Inferior parietal cortex (tissue), 1 donor: Measurements from ENCODE around the gene TMCC2.
A peak's percentile ranks its signal among the peaks of the same experiment; 100 is the strongest.

ENCODE experiments used
- DNase-seq: peaks from one replicate; pipeline ENCODE4 v3.0.0-alpha.2; 2016; ENCODE audit errors: extremely low spot score

Gene TMCC2

DNA sequence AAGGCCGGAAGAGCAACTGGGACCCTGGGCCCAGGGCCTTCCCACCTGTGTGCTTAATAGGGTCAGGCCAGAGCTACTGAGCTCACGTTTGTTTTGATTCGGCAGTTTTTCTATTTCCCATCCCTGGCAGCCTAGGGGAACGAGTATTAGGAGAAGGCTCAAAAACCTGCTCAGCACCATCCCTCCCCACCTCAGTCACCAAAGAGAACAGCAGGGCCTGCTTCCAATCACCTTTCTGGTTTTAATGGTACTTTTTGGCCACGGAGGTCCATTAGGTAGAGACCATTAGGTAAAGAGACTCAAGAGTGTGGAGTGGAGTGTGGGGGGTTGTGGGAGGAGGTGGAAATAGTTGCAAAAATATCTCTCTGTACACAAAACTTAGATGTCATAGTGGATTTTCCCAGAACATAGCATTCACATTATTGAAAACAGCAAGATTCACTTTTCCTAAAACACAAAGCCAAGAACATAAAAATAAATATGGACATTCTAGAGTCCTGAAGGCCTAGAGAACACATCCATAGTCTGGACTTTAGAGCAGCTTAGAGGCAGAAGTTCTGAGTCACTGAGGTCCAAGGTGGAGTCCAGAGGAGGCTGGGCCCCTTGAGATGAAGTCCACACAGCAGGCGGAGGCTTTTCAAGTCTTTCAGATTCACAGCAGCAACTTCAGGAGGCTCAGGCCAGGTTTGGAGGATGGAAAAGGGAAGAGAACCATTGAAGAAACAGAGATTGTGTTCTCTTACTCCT, 74.3 kb downstream of the TMCC2 start:
- DNase-seq = no peak

DNA sequence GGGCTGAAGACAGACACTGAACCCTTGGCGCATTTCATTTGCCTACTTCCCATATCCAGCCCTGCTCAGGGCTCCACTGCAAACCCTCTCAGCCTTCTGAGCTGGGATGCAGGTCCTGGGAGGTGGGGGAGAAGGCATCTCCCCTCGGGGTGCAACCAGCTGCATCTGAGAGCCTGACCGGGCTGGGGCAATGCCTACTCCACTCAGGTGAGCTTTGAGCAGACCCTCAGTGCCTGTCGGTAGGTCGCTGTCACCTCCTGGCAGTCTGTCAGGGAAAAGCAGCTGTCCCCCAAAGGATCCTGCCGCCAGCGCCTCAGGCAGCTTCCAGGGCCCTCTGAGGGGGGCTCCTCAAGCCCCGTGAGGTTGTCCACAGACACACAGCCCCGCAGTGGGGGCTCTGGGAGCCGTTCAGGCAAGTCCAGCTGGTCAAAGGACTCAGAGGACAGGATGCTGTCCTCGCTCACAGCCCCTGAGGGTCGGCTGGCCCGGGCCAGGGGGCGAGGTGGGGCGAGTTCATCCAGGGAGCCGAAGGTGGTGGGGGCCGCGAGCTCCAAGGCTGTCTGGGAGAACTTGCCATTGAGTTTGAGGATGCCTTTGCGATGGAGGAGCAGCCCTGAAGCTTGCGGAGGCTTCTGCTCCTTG, 75.6 kb downstream of the TMCC2 start:
- no peak for DNase-seq

DNA sequence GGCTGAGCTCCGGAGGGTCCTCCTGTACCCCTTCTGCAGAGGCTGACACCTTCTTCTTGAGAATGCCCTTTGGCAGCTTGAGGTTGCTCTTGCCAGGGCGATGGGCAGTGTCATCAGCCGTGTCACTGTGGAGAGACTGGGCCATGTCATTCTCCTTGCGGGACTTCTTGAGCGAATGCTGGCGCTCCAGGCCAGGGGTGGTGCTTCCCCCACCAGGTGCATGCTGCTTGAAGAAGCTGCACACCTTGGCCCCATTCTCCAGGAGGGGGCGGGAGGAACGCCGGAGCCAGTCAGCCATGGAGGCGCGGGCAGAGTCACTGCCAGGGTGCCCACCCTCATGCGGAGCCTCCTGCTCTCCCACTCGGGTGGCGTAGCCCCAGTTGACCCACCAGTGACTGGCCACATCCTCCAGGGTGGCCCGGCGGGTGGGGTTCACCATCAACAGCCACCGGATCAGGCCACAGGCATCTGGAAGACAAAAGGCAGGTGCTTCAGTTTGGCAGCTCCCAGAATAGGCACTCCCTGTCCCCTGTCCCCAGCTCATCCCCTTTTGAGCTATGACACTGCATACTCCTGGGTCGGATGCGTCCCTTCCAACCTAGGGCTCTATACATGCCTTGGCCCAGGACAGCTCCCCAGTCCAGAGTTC, 76.4 kb downstream of the TMCC2 start:
- no peak for DNase-seq

DNA sequence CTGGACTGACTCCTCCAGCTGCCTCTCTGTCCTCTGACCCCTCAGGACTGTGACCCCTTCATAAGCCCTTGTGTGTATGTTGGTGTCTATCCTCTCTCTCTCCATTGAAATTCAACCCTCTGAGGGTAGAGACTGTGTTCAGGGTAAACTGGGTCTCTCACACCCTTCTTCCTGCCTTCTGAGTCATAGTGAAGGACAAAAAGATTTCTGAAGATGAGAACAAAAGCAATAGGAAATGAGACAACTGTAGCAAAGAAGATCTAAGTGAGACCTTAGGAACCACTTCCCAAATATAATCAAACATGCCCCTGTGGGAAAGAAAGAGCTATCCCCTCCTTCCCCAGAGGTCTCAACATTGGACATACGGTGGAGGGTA, 76.9 kb downstream of the TMCC2 start:
- no peak for DNase-seq

GRCh38 chr1:205306929-205307566, 79.3 kb downstream of the TMCC2 start:
- DNase-seq = no peak

GRCh38 chr1:205309741-205310140, 82.0 kb downstream of the TMCC2 start:
- DNase-seq = no peak

DNA sequence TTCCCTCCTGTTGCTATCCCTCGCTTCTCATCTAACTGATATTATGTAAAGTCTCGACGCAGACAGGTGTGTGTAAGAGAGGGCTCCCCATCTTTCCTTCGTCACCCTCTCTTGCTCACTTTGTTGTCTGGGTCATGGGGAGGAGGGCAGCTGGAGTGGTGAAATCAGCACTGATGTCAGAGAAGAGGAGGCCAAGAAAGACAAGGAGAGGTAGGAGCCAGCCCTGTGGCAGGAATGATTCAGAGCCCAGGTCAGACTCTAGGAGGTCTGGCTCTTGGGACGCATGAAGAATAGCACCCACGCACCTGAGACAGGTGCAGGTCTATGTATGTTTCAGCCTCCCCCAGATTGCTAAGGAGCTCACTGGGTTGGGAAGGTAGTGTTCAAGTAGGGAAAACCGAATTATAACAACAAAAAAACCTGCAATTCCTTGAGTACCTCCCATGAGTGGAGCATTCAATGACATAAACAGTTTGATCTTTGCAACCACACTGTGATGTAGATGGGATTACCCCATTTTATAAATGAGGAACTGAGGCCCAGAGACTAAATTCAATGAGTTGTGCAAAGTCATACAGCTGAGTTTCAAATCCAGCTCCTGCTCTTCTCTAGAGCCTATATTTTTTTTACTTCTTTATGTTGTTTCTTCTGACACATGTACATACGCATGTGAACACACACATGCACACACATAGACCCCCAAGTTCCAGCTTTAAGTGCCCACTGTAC, 83.4 kb downstream of the TMCC2 start:
- no peak for DNase-seq

DNA sequence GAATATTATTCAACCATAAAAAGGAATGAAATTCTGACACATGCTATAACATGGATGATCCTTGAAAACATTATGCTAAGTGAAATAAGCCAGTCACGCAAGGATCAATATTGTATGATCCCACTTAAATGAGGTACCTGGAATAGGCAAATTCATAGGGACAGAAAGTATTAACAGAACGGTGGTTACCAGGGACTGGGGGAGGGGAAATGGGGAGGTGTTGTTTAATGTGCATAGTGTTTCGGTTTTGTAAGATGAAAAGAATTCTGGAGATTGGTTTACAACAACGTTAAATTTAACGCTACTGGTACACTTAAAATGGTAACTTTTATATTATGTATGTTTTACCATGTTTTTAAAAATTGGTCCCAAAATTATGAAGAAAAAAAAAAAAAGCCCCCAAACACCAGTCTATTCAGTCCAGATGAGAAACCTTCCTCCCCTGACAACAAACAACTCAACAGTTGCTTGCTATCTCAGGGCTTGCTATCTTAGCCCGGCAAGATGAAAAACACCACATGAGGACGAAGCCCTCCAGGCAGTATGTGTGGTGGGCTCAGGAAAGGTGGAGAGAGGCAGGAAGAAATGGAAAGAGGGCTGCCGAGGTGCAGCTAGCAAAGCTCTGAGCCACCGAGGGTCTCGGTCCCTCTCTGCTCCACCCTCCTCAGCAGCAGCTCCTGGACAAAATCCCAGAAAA, 85.3 kb downstream of the TMCC2 start:
- DNase-seq = no peak

GRCh38 chr1:205313563-205314308, 86.0 kb downstream of the TMCC2 start:
- no peak for DNase-seq

- no peak for DNase-seq
Observed at GRCh38 chr1:205315008-205315618, 87.4 kb downstream of the TMCC2 start.

DNA sequence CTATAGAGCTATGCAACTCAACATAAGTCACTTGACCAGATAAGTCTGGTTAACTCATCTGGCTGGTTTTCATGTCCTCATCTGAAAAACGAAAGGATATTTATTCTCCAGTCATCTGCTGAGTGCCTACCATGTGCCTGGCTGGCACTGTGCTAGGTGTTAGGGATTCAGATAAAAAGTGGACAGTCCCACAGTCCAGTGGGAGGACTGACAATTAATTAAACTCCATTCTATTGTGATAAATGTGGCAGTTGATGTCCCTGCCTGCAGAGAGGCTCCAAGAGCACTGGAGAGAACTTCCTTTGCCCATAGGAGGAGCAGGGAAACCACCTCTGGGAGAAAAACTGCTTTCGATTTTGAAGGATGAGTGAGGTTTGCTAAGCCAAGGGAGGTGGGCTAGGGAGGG, 88.4 kb downstream of the TMCC2 start:
- no peak for DNase-seq

DNA sequence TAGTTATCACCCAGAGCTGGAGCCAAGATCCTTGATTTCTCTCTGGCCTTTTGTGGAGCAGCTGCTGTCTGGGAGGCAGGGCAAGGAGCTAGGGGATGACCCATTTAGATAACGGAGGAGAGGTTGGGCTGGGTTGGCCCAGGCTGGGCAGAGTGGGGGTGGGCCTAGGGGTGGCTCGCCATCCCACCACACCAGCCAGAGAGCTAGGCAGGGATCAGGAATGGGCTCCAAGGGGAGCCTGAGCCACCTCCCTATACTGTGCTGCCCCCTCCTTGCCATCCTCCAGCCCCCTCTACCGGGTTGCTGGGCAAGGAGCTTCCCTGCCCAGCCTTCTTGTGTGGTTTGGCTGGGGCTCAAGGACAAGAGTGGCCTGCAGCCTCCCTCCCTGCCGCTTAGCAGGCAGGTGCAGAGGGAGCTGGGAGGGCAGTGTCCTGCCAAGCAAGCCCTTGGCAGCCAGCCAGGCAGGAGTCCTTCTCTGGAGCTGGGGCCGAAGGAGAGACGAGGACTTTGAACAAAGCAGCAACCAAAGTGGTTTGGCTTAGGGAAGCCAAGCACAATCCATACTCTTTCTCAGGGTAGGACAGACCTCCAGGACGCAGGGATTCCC, 89.7 kb downstream of the TMCC2 start:
- DNase-seq = no peak

DNA sequence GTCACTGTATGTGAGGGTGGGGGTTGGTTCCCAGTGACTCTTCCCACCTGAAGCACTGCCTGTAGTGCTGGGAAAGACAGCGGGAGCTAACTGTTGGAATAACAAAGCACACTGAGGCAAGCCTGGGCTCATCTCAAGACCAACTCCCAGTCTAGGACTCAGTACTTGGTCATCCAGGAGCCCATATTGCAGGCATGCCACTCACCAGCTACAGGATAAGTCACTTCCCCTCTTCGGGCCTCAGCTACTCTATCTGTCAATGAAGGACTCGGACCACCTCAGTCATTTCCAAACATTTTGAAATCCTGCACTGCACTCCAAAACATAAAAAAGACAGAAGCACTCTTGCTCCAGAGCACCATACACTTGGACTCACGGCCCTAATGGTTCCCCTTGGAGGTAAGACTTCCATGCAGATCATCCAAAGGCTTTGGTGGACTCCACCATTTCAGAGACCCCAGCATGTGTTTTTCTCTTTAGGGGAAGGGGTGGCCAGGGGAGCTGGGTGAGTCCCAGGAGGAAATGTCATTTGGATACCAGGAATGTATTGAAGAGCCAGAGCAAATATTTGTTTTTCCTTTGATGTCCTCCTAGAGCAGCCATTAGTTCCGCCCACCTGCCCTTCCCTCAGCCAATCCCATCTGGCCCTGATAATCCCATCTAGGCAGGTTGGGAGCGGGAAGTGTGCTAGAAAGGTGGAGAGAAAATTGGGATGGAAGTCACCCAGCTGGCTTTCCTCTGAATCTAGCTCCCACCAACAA, 90.7 kb downstream of the TMCC2 start:
- DNase-seq = no peak

DNA sequence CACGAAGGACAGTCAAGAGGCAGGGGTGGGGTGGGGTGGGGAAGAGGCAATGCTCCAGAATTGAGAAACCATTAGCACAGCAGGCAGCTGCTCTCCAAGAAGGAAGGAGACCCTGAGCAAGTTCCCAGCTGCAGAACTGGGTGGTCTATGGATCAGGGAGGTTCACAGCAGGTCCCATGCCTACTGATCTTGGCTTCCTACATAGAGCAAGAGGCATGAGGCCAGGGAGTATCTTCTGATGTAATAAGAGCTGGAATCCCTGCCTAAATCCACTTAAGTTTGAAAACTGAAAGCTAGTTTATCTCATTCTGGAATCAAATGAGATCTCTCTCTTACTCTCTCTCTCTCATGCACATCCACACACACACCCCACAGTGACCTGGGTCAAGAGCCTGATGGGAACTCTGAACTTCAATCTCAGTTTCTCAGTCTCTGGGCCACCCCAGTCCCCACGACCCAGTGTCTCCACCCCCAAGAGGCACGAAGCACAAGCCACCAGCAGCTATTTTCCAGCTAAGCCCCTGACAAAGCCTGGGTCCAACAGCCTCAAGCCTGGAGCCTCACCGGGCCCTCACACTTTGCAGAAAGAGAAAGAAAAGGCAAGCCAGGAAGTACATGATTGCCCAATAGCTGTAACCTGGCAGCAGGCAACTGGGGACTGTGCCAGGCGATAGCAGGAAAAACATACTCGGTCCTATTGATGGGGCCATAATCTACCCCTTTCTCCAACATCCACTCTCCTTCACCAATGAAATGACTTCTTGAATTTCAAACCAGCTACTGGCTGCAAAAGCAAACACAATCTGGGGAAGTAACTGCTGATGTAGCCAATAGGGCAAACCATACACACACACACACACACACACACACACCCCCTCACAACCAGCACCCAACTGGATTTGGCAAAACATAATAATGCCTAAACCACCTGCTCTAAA, 91.6 kb downstream of the TMCC2 start:
- DNase-seq = no peak

DNA sequence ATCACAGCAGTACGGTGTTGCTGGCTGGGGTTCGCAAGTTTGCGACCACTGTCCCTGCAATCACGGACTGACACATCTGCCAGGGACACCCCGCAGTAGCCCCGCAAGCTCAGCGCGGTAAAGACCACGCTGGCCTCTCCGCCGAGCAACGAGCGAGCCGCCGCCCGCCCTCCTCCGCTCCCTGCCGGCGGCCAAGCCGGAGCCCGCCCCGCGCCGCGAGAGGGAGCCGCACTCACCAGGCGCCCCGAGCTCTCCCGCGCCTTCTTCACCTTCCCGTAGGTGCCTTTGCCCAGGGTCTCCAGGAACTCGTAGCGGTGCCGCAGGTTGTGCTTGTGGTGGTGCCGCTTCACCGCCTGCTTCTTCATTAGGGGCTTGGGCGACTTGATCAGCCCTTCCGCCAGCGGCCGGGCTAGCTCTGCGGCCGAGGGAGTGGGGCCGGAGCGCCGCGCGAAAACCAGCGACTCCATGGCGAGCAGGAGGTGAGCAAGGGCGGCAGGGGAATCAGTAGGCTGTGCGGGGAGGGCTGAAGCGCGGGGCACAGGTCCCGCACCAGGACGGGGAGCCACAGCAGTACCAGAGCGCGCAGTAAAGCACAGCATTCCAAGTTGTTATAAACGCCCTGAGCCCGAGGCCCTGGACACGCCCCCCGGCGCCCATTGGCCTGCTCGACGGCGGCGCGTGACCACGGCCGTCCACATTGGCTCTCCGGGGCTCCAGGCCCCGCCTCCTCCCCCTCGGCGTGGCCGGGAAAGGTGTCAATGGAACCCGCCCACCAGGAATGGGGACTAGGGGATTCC, 93.6 kb downstream of the TMCC2 start, which contains the start of gene NUAK2:
Gene NUAK2, minus strand, starts transcription at position 584 of the 797 bp plus-strand sequence. Its CDS starts 117 bp downstream, at position 467.
- peak; percentile 90 for DNase-seq

DNA sequence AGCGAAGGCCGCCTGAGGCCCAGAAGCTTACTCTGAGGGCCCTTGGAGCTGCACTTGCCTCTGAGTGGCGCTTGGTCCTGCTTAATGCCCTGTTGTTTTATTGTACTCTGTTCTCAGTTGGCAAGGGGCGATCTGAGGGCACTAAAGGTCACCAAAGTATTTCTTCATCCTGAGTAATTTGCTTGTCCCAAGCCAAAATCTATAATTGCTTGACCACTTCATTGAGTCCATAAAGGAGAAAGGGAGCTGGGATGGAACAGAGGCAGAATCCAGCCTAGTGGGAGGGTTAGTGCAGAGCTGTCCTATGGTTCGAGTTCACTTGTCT, 94.2 kb downstream of the TMCC2 start:
- DNase-seq = no peak
